Keratinocyte (primary cell): ENCODE data around the gene ARID1B.

Experiments
- EZH2 ChIP-seq: IDR thresholded peaks from one replicate; pipeline ENCODE4 v1.6.1; 2012; ENCODE audit warnings: inconsistent platforms, mild to moderate bottlenecking, low read length, moderate library complexity
- TF ChIP-seq, protein P1 (sequence below), 3 experiments: IDR thresholded peaks in 1 of 3; conservative IDR thresholded peaks in 1 of 3; optimal IDR thresholded peaks in 1 of 3; 2 replicates in 2 of 3; 3 replicates in 1 of 3; pipeline versions ENCODE3 to v1.5.1; 2011; ENCODE audit warnings: low read length in 3 of 3, mild to moderate bottlenecking in 3 of 3, moderate library complexity in 2 of 3, control low read depth in 1 of 3, inconsistent platforms in 1 of 3; ENCODE audit not compliant: insufficient read depth in 2 of 3; ENCODE audit errors: extremely low read depth in 1 of 3

- TF ChIP-seq, protein P1, sequence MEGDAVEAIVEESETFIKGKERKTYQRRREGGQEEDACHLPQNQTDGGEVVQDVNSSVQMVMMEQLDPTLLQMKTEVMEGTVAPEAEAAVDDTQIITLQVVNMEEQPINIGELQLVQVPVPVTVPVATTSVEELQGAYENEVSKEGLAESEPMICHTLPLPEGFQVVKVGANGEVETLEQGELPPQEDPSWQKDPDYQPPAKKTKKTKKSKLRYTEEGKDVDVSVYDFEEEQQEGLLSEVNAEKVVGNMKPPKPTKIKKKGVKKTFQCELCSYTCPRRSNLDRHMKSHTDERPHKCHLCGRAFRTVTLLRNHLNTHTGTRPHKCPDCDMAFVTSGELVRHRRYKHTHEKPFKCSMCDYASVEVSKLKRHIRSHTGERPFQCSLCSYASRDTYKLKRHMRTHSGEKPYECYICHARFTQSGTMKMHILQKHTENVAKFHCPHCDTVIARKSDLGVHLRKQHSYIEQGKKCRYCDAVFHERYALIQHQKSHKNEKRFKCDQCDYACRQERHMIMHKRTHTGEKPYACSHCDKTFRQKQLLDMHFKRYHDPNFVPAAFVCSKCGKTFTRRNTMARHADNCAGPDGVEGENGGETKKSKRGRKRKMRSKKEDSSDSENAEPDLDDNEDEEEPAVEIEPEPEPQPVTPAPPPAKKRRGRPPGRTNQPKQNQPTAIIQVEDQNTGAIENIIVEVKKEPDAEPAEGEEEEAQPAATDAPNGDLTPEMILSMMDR (optimal IDR thresholded peaks at IDR 0.05 in 1 of 3, IDR thresholded peaks at IDR 0.05 in 1 of 3, conservative IDR thresholded peaks at IDR 0.05 in 1 of 3; ENCODE audit: extremely low read depth in 1 of 3, insufficient read depth in 2 of 3, low read length in 3 of 3): no peak
- TF ChIP-seq EZH2: no peak
These were observed 302.1 kb downstream of the ARID1B start for GRCh38 chr6:157079277-157079676.
